Naive thymus-derived CD4-positive, alpha-beta T cell (primary cell): Measurements from ENCODE around the gene DBF4B. TPM values are rescaled to one million over a fixed set of nuclear protein-coding genes. Genes with fewer than 3 reads are reported as not detected.
"Not testable (repeated sequence)": the region's sequence is repeated elsewhere in the genome, so short reads cannot be mapped to it uniquely, and the experiment has no call there.

Experiments used
- ATAC-seq: fragments of 150-1000 bp; cut with Tn5 transposase; 2 replicates; pipeline ENCODE4 v1.10.0; 2021; ENCODE audit warnings: mild to moderate bottlenecking, moderate library complexity
- CTCF ChIA-PET: fragments of 350-600 bp; sonication (Branson Sonifier 250); formaldehyde crosslinking; loops from one replicate; lab custom pipeline; 2021; ENCODE audit warnings: antibody characterized with exemption; lab: Charles Lee
- POLR2A ChIA-PET: fragments of 350-600 bp; sonication (Branson Sonifier 250); formaldehyde crosslinking; loops from one replicate; lab custom pipeline; 2021; ENCODE audit warnings: antibody characterized with exemption, inconsistent platforms; lab: Charles Lee
- DNase-seq, 9 donors: peaks; one replicate each; pipeline versions ENCODE4 v3.0.0 to v3.0.0-alpha.2; 2020 to 2022; ENCODE audit warnings: mixed read lengths in 1 of 9
- H3K27ac ChIP-seq: one replicate; pipeline ENCODE4 v1.7.0; 2013; ENCODE audit warnings: mild to moderate bottlenecking, low read depth, low read length, moderate library complexity
- H3K27me3 ChIP-seq, 2 donors: one replicate each; pipeline ENCODE4 v1.7.0; 2013; ENCODE audit warnings: low read length in 2 of 2, mild to moderate bottlenecking in 2 of 2, moderate library complexity in 2 of 2; ENCODE audit not compliant: control insufficient read depth in 2 of 2, insufficient read depth in 2 of 2
- H3K36me3 ChIP-seq, 3 experiments: 1 replicate in 2 of 3; 2 replicates in 1 of 3; pipeline ENCODE4 v1.7.0; 2013; ENCODE audit warnings: low read length in 3 of 3, mild to moderate bottlenecking in 3 of 3, moderate library complexity in 1 of 3; ENCODE audit not compliant: insufficient read depth in 3 of 3, control insufficient read depth in 2 of 3
- H3K4me1 ChIP-seq, 2 donors: one replicate each; pipeline ENCODE4 v1.7.0; 2013; ENCODE audit warnings: low read length in 2 of 2, mild to moderate bottlenecking in 2 of 2, moderate library complexity in 1 of 2; ENCODE audit not compliant: control insufficient read depth in 2 of 2, insufficient read depth in 2 of 2
- H3K4me3 ChIP-seq: 2 replicates; pipeline ENCODE4 v1.7.0; 2013; ENCODE audit warnings: mild to moderate bottlenecking, low read length
- H3K9me3 ChIP-seq, 3 experiments: 1 replicate in 2 of 3; 2 replicates in 1 of 3; pipeline ENCODE4 v1.7.0; 2013; ENCODE audit warnings: low read length in 3 of 3; ENCODE audit not compliant: control insufficient read depth in 2 of 3
- H3K27ac Mint-ChIP-seq, 9 donors: one replicate each; pipeline ENCODE4 v1.8.0; 2020 to 2022; ENCODE audit warnings: mixed read lengths in 9 of 9, mild to moderate bottlenecking in 8 of 9, moderate library complexity in 5 of 9, inconsistent platforms in 2 of 9
- H3K27me3 Mint-ChIP-seq, 5 donors: one replicate each; pipeline ENCODE4 v1.8.0; 2021 to 2022; ENCODE audit warnings: mixed read lengths in 5 of 5, mild to moderate bottlenecking in 1 of 5
- H3K36me3 Mint-ChIP-seq, 5 donors: one replicate each; pipeline ENCODE4 v1.8.0; 2020 to 2022; ENCODE audit warnings: mixed read lengths in 5 of 5, mild to moderate bottlenecking in 3 of 5, inconsistent platforms in 1 of 5
- H3K4me1 Mint-ChIP-seq, 7 donors: one replicate each; pipeline ENCODE4 v1.8.0; 2020 to 2022; ENCODE audit warnings: mixed read lengths in 7 of 7, mild to moderate bottlenecking in 3 of 7, inconsistent platforms in 1 of 7
- H3K4me3 Mint-ChIP-seq, 10 donors: one replicate each; pipeline ENCODE4 v1.8.0; 2020 to 2022; ENCODE audit warnings: mild to moderate bottlenecking in 10 of 10, mixed read lengths in 10 of 10, moderate library complexity in 6 of 10, inconsistent platforms in 2 of 10
- H3K9me3 Mint-ChIP-seq, 11 donors: one replicate each; pipeline ENCODE4 v1.8.0; 2020 to 2022; ENCODE audit warnings: mixed read lengths in 11 of 11, mild to moderate bottlenecking in 4 of 11, inconsistent platforms in 1 of 11, moderate library complexity in 1 of 11
- intact Hi-C, 2 donors: fragments of 100-400 bp; cut with micrococcal nuclease; formaldehyde crosslinking; loops; one replicate each; pipeline ENCODE4 v1.15.1; 2023
- polyA plus RNA-seq, 2 donors: library from polyadenylated mRNA; unstranded; fragments of 300-500 nt; fragmentation: Illumina TruSeq; gene quantifications; one replicate each; pipeline ENCODE4 v1.2.3, GENCODE V29; 2021
- total RNA-seq, 6 experiments: library from RNA in 5 of 6; stranded (reverse) in 5 of 6; gene quantifications; 1 replicate in 5 of 6; 2 replicates in 1 of 6; pipeline ENCODE4 v1.2.3 and lab custom pipeline; 2021 to 2026

Gene DBF4B
- total and polyA plus RNA-seq, 7 experiments from 2014 or later: 0.35 to 23.1 (median 3.8) TPM

DNA sequence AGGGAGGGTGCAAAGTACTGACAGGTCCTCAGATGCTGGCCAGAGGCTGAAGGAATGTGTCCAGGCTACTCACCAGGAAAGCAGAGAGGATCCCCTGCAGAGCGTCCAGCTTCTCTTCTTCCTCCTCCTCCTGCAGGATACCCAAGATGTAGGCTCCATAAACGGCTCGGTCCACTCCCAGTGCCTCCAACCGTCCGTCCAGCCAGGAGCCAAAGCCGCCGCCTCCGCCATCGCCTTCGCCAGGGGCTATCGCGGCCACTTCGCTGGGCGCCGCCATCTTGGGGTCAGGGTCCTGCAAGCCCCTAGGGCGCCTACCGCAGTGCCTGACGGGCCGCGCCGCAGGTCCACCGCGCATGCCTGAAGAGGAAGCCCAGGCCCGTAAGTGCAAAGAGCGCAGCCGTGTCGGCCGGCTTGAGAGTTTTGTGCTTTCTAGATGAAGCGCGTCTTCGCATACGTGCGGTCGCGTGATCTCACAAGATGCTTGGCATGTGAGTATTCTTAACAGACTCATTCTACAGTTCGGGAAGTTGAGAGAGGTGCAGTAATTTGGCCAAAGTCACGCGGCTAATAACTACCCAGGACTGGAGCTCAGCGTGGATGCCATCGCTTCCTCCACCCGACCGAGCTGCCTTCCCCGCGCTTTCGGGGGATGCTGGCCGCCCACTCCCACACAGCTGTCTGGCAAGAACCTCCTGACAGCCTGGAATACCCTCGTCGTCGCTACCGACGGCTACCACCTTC lies 18.8 kb upstream of the DBF4B start, which contains the start of gene CCDC43:
Gene CCDC43 (minus strand): TSS at position 300 of the 741 bp plus-strand sequence. CDS start 23 bp downstream, at position 277.
- Mint-ChIP-seq H3K4me1 (peaks cover 24 to 50% (median 26%) of the 10 kb centered on the region in 7 donors), H3K27ac (peak within 1 kb of the TSS; percentile 95 to 98 (median 96)), H3K4me3 (peak within 1 kb of the TSS; percentile 92 to 99 (median 98)), H3K36me3 (peaks cover 0 to 13% (median 5%) of the 10 kb centered on the region in 5 donors), H3K9me3 (no peaks in the 10 kb centered on the region), H3K27me3 (no peaks in the 10 kb centered on the region)
- H3K27me3 ChIP-seq: no peaks in the 10 kb centered on the region
- ATAC-seq: peak; percentile 99
- intact Hi-C loops: loop anchor here (1.0 kb wide), 2 partner anchors 19 to 210 kb away; partner anchors contain the start of genes DBF4B (in 2 of the 2) and EFTUD2 (in 1 of the 2)
- DNase-seq: peak; percentile 86 to 94 (median 92)
- CTCF ChIA-PET: interaction anchor here (1.0 kb wide), 1 partner anchor 19 kb away, joined by 6 read pairs; the partner anchor contains the start of gene DBF4B
- POLR2A ChIA-PET: interaction anchor here (0.9 to 3.5 kb wide), 3 partner anchors 18 to 1329 kb away, joined by 4 to 32 read pairs (median 4); partner anchors contain the start of gene DBF4B
- peaks cover 13 to 14% of the 10 kb centered on the region in 2 donors for H3K4me1 ChIP-seq
- H3K36me3 ChIP-seq: peaks cover 0 to 5% (median 0%) of the 10 kb centered on the region in 3 experiments
- peak within 1 kb of the TSS; percentile 90 for H3K27ac ChIP-seq
- H3K9me3 ChIP-seq: no peaks in the 10 kb centered on the region
- peak within 1 kb of the TSS; percentile 94 for H3K4me3 ChIP-seq

DNA sequence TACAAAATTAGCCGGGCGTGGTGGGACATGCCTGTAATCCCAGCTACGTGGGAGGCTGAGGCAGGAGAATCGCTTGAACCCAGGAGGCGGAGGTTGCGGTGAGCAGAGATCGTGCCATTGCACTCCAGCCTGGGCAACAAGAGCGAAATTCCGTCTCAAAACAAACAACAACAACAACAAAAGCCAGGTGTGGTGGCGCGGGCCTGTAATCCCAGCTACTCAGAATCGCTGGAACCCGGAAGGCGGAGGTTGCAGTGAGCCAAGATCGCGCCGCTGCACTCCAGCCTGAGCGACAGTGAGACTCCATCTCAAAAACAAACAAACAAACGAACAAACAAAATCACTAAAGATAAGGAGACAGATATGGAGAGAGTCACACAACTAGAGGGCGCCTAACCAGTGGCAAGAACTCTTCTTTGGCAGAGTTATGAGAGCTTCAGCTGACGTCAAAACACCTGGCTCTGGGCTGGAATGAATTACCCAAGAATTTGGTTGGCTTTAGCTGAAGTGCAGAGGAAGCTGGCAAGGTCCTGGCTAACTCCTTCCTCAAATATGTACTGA lies 17.6 kb upstream of the DBF4B start:
- H3K27me3 Mint-ChIP-seq, ATAC-seq, H3K4me3 ChIP-seq, intact Hi-C loops, H3K36me3 Mint-ChIP-seq, H3K9me3 Mint-ChIP-seq, H3K27me3 ChIP-seq, H3K27ac ChIP-seq, H3K36me3 ChIP-seq, H3K9me3 ChIP-seq: not testable (repeated sequence)
- peak overlapping the region; percentile 60 to 98 (median 95) for H3K27ac Mint-ChIP-seq
- peak overlapping the region; percentile 45 to 99 (median 98) for H3K4me3 Mint-ChIP-seq
- peak in 1 of 9 donors; percentile 18 for DNase-seq
- POLR2A ChIA-PET: interaction anchor here (0.9 to 3.5 kb wide), 3 partner anchors 17 to 1330 kb away, joined by 4 to 32 read pairs (median 4); partner anchors contain the start of gene DBF4B
- peaks cover 24 to 41% (median 26%) of the 10 kb centered on the region in 7 donors for H3K4me1 Mint-ChIP-seq
- CTCF ChIA-PET: interaction anchor here (0.6 to 1.2 kb wide), 2 partner anchors 17 to 349 kb away, joined by 3 to 4 read pairs; no protein-coding TSS in a partner anchor
- peaks cover 13 to 14% of the 10 kb centered on the region in 2 donors for H3K4me1 ChIP-seq

DNA sequence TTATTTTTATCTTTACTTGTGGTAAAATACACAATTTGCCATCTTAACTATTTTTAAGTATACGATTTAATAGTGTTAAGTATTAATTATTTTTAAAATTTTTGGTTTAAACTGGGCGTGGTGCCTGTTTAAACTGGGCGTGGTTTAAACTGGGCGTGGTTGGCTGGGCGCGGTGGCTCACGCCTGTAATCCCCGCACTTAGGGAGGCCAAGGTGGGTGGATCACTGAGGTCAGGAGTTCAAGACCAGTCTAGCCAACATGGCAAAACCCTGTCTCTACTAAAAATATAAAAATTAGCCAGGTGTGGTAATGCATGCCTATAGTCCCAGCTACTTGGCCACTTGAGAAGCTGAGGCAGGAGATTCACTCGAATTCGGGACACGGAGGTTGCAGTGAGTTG lies 14.9 kb upstream of the DBF4B start:
- Histone ChIP-seq H3K4me3 (no peak overlapping the region), H3K36me3 (peaks cover 0 to 5% (median 0%) of the 10 kb centered on the region in 3 experiments), H3K27me3 (no peaks in the 10 kb centered on the region), H3K27ac (no peak overlapping the region), H3K9me3 (no peaks in the 10 kb centered on the region), H3K4me1 (peaks cover 10 to 12% of the 10 kb centered on the region in 2 donors)
- ATAC-seq (no peak), DNase-seq (no peak)
- intact Hi-C loops: no loop called here
- POLR2A ChIA-PET: no interaction called here
- H3K4me3 Mint-ChIP-seq: no peak overlapping the region
- no peaks in the 10 kb centered on the region for H3K9me3 Mint-ChIP-seq
- H3K27ac Mint-ChIP-seq: no peak overlapping the region
- no peaks in the 10 kb centered on the region for H3K27me3 Mint-ChIP-seq
- CTCF ChIA-PET: interaction anchor here (0.7 kb wide), 1 partner anchor 10 kb away, joined by 3 read pairs; no protein-coding TSS in a partner anchor
- peaks cover 0 to 4% (median 0%) of the 10 kb centered on the region in 5 donors for H3K36me3 Mint-ChIP-seq
- H3K4me1 Mint-ChIP-seq: peaks cover 16 to 25% (median 21%) of the 10 kb centered on the region in 7 donors

DNA sequence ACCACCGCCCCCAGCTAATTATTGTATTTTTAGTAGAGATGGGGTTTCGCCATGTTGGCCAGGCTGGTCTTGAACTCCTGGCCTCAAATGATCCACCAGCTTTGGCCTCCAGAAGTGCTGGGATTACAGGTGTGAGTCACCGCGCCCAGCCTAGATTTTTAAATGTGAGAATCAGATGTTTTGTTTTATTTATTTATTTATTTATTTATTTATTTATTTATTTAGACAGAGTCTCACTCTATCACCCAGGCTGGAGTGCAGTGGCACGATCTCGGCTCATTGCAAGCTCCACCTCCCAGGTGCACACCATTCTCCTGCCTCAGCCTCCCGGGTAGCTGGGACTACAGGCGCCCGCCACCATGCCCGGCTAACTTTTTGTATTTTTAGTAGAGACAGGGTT lies 8.2 kb upstream of the DBF4B start:
- intact Hi-C loops: loop anchor here in 1 of 2 donors (10.0 kb wide), 1 partner anchor 195 kb away; the partner anchor contains the start of gene EFTUD2
- CTCF ChIA-PET: interaction anchor here (0.7 kb wide), 1 partner anchor 12 kb away, joined by 3 read pairs; no protein-coding TSS in a partner anchor

DNA sequence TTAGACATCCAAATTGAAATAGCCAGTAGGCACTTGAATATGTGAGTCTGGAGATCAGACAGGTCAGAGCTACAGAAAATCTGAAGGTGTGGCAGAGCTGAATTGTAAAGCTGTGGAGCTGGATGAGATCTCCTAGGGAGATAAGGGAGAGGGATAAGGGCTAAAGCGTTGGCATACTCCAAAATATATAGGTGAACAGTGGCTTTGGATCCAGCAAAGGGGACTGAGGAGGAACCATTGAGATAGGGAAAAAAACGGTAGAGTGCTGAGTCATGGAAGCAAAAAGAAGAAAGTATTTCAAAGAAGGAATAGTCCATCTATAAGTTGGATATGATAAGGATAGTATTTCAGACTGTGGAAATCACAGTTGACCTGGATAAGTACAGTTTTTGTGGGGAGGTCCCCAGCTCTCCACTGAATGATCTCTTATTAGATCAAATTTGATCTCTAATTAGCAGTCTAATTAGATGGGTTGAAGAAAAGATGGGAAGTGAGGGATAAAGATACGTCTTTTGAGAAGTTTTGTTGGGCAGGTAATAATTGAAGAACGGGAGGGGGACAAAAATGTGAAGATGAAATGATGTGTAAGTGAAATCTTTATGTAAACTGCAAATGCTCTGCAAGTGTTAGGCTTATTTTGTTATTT lies 587 bp upstream of the DBF4B start:
- peaks cover 14 to 15% of the 10 kb centered on the region in 2 donors for H3K4me1 ChIP-seq
- H3K27me3 ChIP-seq: no peaks in the 10 kb centered on the region
- peak overlapping the region; percentile 91 for H3K4me3 ChIP-seq
- Mint-ChIP-seq H3K36me3 (no peaks in the 10 kb centered on the region), H3K27ac (no peak overlapping the region), H3K4me3 (no peak overlapping the region), H3K9me3 (no peaks in the 10 kb centered on the region), H3K4me1 (peaks cover 0 to 7% (median 4%) of the 10 kb centered on the region in 7 donors), H3K27me3 (peaks cover 0 to 9% (median 4%) of the 10 kb centered on the region in 5 donors)
- no peaks in the 10 kb centered on the region for H3K9me3 ChIP-seq
- peaks cover 0 to 5% (median 0%) of the 10 kb centered on the region in 3 experiments for H3K36me3 ChIP-seq
- ATAC-seq (no peak), DNase-seq (peak in 1 of 9 donors; percentile 22)
- peak overlapping the region; percentile 62 for H3K27ac ChIP-seq
- ChIA-PET CTCF (interaction anchor here (1.0 to 1.2 kb wide), 2 partner anchors 17 to 18 kb away, joined by 4 to 6 read pairs; partner anchors contain the start of gene CCDC43), POLR2A (interaction anchor here (0.6 to 3.7 kb wide), 6 partner anchors 11 to 633 kb away, joined by 3 to 32 read pairs (median 3); partner anchors contain the start of gene CCDC43)
- intact Hi-C loops: loop anchor here (1.0 to 10.0 kb wide), 4 partner anchors 19 to 191 kb away; partner anchors contain the start of genes CCDC43 (in 2 of the 2) and EFTUD2 (in 2 of the 2)

More for the DNA sequence above, 8.2 kb upstream of the DBF4B start:
- H3K27ac ChIP-seq, H3K4me3 ChIP-seq, H3K27ac Mint-ChIP-seq, H3K36me3 Mint-ChIP-seq, H3K36me3 ChIP-seq, DNase-seq, H3K4me1 Mint-ChIP-seq, H3K27me3 ChIP-seq, ATAC-seq, H3K9me3 Mint-ChIP-seq, H3K9me3 ChIP-seq, POLR2A ChIA-PET, H3K4me1 ChIP-seq, H3K27me3 Mint-ChIP-seq, H3K4me3 Mint-ChIP-seq: not testable (repeated sequence)

DNA sequence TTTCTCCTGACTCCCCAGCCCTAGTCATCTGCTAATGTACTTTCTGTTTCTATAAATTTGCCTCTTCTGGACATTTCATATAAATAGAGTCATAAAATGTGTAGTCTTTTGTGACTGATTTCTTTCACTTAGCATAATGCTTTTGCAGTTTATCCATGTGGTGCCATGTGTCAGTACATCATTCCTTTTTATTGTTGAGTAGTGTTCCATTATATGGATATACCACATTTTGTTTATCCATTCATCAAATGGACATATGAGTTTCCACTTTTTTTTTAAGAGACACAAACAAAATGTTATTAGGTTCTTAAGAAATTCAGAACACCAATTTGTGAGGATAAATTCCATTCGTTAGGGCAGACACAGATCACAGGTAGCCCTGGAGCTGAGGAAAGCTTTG lies 11.0 kb downstream of the DBF4B start:
- H3K27me3 Mint-ChIP-seq: no peaks in the 10 kb centered on the region
- ChIA-PET CTCF (interaction anchor here (0.7 kb wide), 1 partner anchor 93 kb away, joined by 3 read pairs; no protein-coding TSS in a partner anchor), POLR2A (interaction anchor here (1.4 kb wide), 1 partner anchor 12 kb away, joined by 4 read pairs; no protein-coding TSS in a partner anchor)
- H3K27ac ChIP-seq: no peak overlapping the region
- H3K9me3 ChIP-seq: no peaks in the 10 kb centered on the region
- H3K4me3 Mint-ChIP-seq: no peak overlapping the region
- H3K9me3 Mint-ChIP-seq: no peaks in the 10 kb centered on the region
- no peak overlapping the region for H3K4me3 ChIP-seq
- DNase-seq (no peak), ATAC-seq (no peak)
- H3K4me1 ChIP-seq: no peaks in the 10 kb centered on the region
- intact Hi-C loops: no loop called here
- no peak overlapping the region for H3K27ac Mint-ChIP-seq
- H3K4me1 Mint-ChIP-seq: peaks cover 0 to 3% (median 0%) of the 10 kb centered on the region in 7 donors
- no peaks in the 10 kb centered on the region for H3K36me3 ChIP-seq
- H3K27me3 ChIP-seq: no peaks in the 10 kb centered on the region
- peaks cover 0 to 26% (median 13%) of the 10 kb centered on the region in 5 donors for H3K36me3 Mint-ChIP-seq
